ENCODE measurements around the gene TRDN.
"Not testable (repeated sequence)": the region's sequence is repeated elsewhere in the genome, so short reads cannot be mapped to it uniquely, and the experiment has no call there.

Gene TRDN

GRCh38 chr6:123323452-123324329 lies 313.1 kb downstream of the TRDN start:
- Histone ChIP-seq H3K4me3 (no peak overlapping the region), H3K4me1 (no peaks in the 10 kb centered on the region), H3K4me2 (no peak overlapping the region), H3K36me3 (no peaks in the 10 kb centered on the region), H3K9ac (no peak overlapping the region), H4K20me1 (no peaks in the 10 kb centered on the region), H3K27ac (no peak overlapping the region), H3K9me3 (no peaks in the 10 kb centered on the region), H3K27me3 (no peaks in the 10 kb centered on the region)
- no peak for TF ChIP-seq Cebpa-rat (IDR thresholded peaks at IDR 0.05)

GRCh38 chr6:123321020-123321419 lies 315.7 kb downstream of the TRDN start:
- H3K4me1 ChIP-seq: no peaks in the 10 kb centered on the region

GRCh38 chr6:123316733-123317323 lies 319.9 kb downstream of the TRDN start:
- no peaks in the 10 kb centered on the region for H3K36me3 ChIP-seq
- no peak overlapping the region for H3K27ac ChIP-seq
- no peaks in the 10 kb centered on the region for H3K27me3 ChIP-seq
- no peak overlapping the region for H3K9ac ChIP-seq
- no peaks in the 10 kb centered on the region for H3K9me3 ChIP-seq
- H3K4me3 ChIP-seq: no peak overlapping the region
- TF ChIP-seq Cebpa-rat (IDR thresholded peaks at IDR 0.05): no peak
- no peaks in the 10 kb centered on the region for H3K4me1 ChIP-seq
- no peaks in the 10 kb centered on the region for H4K20me1 ChIP-seq
- no peak overlapping the region for H3K4me2 ChIP-seq

More at GRCh38 chr6:123321020-123321419, 315.7 kb downstream of the TRDN start:
- H3K4me3 ChIP-seq: no peak overlapping the region
- H3K9ac ChIP-seq: no peak overlapping the region
- H3K27me3 ChIP-seq: no peaks in the 10 kb centered on the region
- no peak overlapping the region for H3K27ac ChIP-seq
- no peaks in the 10 kb centered on the region for H3K36me3 ChIP-seq
- no peak overlapping the region for H3K4me2 ChIP-seq
- no peaks in the 10 kb centered on the region for H3K9me3 ChIP-seq
- TF ChIP-seq Cebpa-rat (IDR thresholded peaks at IDR 0.05): no peak
- no peaks in the 10 kb centered on the region for H4K20me1 ChIP-seq

GRCh38 chr6:123314459-123314858 lies 322.3 kb downstream of the TRDN start:
- not testable (repeated sequence) for H3K4me3 ChIP-seq, H3K4me2 ChIP-seq, H3K27me3 ChIP-seq, H3K4me1 ChIP-seq, H3K36me3 ChIP-seq, H4K20me1 ChIP-seq, H3K9me3 ChIP-seq, H3K27ac ChIP-seq, H3K9ac ChIP-seq

- TF ChIP-seq Cebpa-rat (IDR thresholded peaks at IDR 0.05): no peak
- H3K4me1 ChIP-seq: no peaks in the 10 kb centered on the region
- H3K9me3 ChIP-seq: no peaks in the 10 kb centered on the region
Observed at GRCh38 chr6:123309130-123309529, 327.6 kb downstream of the TRDN start.

GRCh38 chr6:123306334-123306733 lies 330.4 kb downstream of the TRDN start:
- H3K9ac ChIP-seq: no peak overlapping the region
- no peak overlapping the region for H3K4me3 ChIP-seq
- no peaks in the 10 kb centered on the region for H3K4me1 ChIP-seq
- no peaks in the 10 kb centered on the region for H3K27me3 ChIP-seq
- no peak overlapping the region for H3K4me2 ChIP-seq
- no peak for TF ChIP-seq Cebpa-rat (IDR thresholded peaks at IDR 0.05)
- no peaks in the 10 kb centered on the region for H4K20me1 ChIP-seq
- H3K9me3 ChIP-seq: no peaks in the 10 kb centered on the region
- H3K36me3 ChIP-seq: no peaks in the 10 kb centered on the region
- H3K27ac ChIP-seq: no peak overlapping the region

More at GRCh38 chr6:123309130-123309529, 327.6 kb downstream of the TRDN start:
- H3K9ac ChIP-seq: no peak overlapping the region
- H3K27ac ChIP-seq: no peak overlapping the region
- no peaks in the 10 kb centered on the region for H3K27me3 ChIP-seq
- no peak overlapping the region for H3K4me2 ChIP-seq
- no peak overlapping the region for H3K4me3 ChIP-seq
- H4K20me1 ChIP-seq: no peaks in the 10 kb centered on the region
- no peaks in the 10 kb centered on the region for H3K36me3 ChIP-seq

- Histone ChIP-seq H3K4me3 (no peak overlapping the region), H3K36me3 (no peaks in the 10 kb centered on the region), H3K9ac (no peak overlapping the region), H3K4me2 (no peak overlapping the region), H3K27ac (no peak overlapping the region), H3K4me1 (no peaks in the 10 kb centered on the region), H3K9me3 (no peaks in the 10 kb centered on the region), H4K20me1 (no peaks in the 10 kb centered on the region), H3K27me3 (no peaks in the 10 kb centered on the region)
- no peak for TF ChIP-seq Cebpa-rat (IDR thresholded peaks at IDR 0.05)
Observed at GRCh38 chr6:123295672-123296071, 341.1 kb downstream of the TRDN start.

GRCh38 chr6:123295181-123295580 lies 341.6 kb downstream of the TRDN start:
- no peak overlapping the region for H3K9ac ChIP-seq
- no peaks in the 10 kb centered on the region for H3K4me1 ChIP-seq
- no peak for TF ChIP-seq Cebpa-rat (IDR thresholded peaks at IDR 0.05)
- no peaks in the 10 kb centered on the region for H3K9me3 ChIP-seq
- H3K4me2 ChIP-seq: no peak overlapping the region
- no peaks in the 10 kb centered on the region for H4K20me1 ChIP-seq
- H3K27ac ChIP-seq: no peak overlapping the region
- H3K4me3 ChIP-seq: no peak overlapping the region
- H3K27me3 ChIP-seq: no peaks in the 10 kb centered on the region
- no peaks in the 10 kb centered on the region for H3K36me3 ChIP-seq

- Histone ChIP-seq H3K9ac (no peak overlapping the region), H3K4me3 (no peak overlapping the region), H3K27ac (no peak overlapping the region), H3K4me1 (no peaks in the 10 kb centered on the region), H4K20me1 (no peaks in the 10 kb centered on the region), H3K4me2 (no peak overlapping the region), H3K9me3 (no peaks in the 10 kb centered on the region), H3K27me3 (no peaks in the 10 kb centered on the region), H3K36me3 (no peaks in the 10 kb centered on the region)
- no peak for TF ChIP-seq Cebpa-rat (IDR thresholded peaks at IDR 0.05)
Observed at GRCh38 chr6:123288649-123289048, 348.1 kb downstream of the TRDN start.

GRCh38 chr6:123276546-123276980 lies 360.2 kb downstream of the TRDN start:
- no peaks in the 10 kb centered on the region for H3K27me3 ChIP-seq
- H3K9ac ChIP-seq: no peak overlapping the region
- H3K9me3 ChIP-seq: no peaks in the 10 kb centered on the region
- 0 out of 2 replicates have a peak overlapping the region, but pooled peaks have one; percentile 10 for H3K27ac ChIP-seq
- peaks cover 8% of the 10 kb centered on the region for H3K4me1 ChIP-seq
- no peak overlapping the region for H3K4me3 ChIP-seq
- no peaks in the 10 kb centered on the region for H3K36me3 ChIP-seq
- peak overlapping the region; percentile 30 for H3K4me2 ChIP-seq
- no peaks in the 10 kb centered on the region for H4K20me1 ChIP-seq
- no peak for TF ChIP-seq Cebpa-rat (IDR thresholded peaks at IDR 0.05)
